GM12891 (cell line): ENCODE results near the gene SLC10A4.

Experiments
- DNase-seq: peaks from one replicate; pipeline ENCODE4 v3.0.0; 2011; ENCODE audit warnings: low spot score; ENCODE audit not compliant: insufficient read length
- FAIRE-seq: peaks from 2 replicates; lab custom pipeline; 2011; peaks lifted over from hg19 to GRCh38; lab: Jason Lieb, UNC
- PAX5 ChIP-seq: IDR thresholded peaks from 2 replicates; pipeline ENCODE4 v1.6.1; 2011; ENCODE audit warnings: low read length, moderate library complexity, mild to moderate bottlenecking; ENCODE audit not compliant: insufficient read depth, severe bottlenecking
- POLR2A ChIP-seq: IDR thresholded peaks from 2 replicates; pipeline ENCODE4 v1.6.1; 2011; ENCODE audit warnings: low read depth, low read length, control low read depth
- POLR2AphosphoS5 ChIP-seq: IDR thresholded peaks from 2 replicates; pipeline ENCODE4 v1.6.1; 2011; ENCODE audit warnings: low read depth, low read length, control low read depth
- POU2F2 ChIP-seq: IDR thresholded peaks from 2 replicates; pipeline ENCODE4 v1.6.1; 2011; ENCODE audit warnings: low read depth, mild to moderate bottlenecking, control low read depth, low read length, moderate library complexity
- SPI1 ChIP-seq: IDR thresholded peaks from 2 replicates; pipeline ENCODE4 v1.6.1; 2011; ENCODE audit warnings: low read depth, low read length, control low read depth
- TAF1 ChIP-seq: IDR thresholded peaks from 2 replicates; pipeline ENCODE4 v1.6.1; 2011; ENCODE audit warnings: low read depth, low read length, control low read depth

The SLC10A4 gene

DNA sequence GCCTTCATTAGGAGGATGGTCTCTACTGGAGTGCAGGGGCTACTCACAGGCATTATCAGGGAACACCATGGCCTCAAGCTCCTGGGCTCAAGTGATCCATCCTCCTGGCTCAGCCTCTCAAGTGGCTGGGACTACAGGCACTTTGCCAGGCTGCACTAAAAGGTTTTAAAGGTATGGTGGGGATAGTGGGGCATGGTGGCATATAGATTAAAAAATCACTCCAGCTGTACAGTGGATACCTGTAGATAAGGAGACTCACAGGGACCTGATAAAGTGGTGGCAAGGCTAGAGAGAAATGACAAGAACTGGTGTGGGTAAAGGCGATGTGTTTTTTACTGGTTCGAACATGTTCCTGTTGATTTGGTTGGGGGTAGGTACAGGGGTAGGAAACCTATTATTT lies 12.8 kb downstream of the SLC10A4 start:
- no peak for FAIRE-seq
- no peak for DNase-seq
- no peak for TF ChIP-seq SPI1
- TF ChIP-seq PAX5 = no peak
- TF ChIP-seq POLR2A = no peak
- no peak for TF ChIP-seq POU2F2
- TF ChIP-seq POLR2AphosphoS5 = no peak
- no peak for TF ChIP-seq TAF1

GRCh38 chr4:48498895-48499294 lies 15.8 kb downstream of the SLC10A4 start:
- no peak for TF ChIP-seq POLR2AphosphoS5
- no peak for TF ChIP-seq POLR2A
- TF ChIP-seq PAX5 = no peak
- no peak for DNase-seq
- FAIRE-seq = peak; percentile 47

DNA sequence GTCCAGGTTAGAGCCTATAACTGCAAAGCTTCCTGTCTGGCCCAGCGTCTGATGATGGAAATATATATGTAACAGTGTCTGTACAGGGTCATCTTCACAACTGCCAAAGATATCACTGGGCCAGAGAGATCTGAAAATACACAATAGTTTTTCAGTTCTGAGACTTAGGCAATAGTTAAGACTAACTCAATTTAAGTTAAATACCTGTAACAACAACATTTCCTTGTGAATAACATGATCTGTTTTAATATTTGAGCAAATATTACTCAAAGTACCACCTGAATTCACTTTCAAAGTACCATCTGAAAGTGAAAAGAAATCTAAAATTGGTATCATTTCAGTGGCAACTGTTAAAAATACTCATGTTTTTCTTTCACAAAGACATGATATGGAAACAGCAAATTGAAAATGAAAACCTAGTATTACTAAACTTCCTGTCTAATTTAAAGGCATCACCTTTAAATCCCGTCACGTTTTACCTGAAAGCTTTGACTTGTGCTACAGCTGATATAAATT lies 16.5 kb downstream of the SLC10A4 start:
- FAIRE-seq = peak; percentile 43

DNA sequence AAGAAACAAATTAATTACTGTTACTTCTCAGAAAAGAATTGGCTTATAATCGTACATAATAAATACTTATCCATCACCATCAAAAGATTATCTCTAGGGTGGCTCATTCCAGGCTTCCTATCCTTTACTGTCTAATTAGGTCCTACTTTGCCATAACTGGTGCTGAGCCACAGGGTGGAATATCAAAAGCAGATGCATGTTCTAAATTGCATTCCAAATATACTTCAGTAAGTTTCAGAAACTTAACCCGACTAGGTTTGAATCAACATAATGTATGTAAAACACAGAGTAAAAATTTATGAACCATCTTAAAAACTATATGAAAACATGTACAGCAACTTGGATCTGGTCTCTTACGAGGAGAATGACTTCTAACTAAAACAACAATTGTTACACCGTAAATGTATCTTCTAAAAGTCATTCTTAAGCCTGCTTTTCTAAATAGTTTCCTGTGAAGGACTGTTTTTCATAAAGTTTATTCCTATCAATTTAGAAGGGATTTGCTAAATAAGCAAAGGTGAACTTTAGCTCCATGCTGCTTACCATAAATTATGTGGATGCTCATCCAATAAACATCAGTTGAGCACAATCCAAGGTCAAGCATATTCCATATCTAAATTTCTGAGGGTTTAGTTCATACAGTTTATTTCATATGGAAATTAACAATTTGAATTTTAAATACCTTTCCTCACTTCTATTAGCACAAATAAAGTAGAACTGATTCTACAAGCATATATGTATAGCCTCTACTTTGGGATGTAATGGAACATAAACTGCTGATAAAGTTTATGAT lies 20.3 kb downstream of the SLC10A4 start:
- no peak for TF ChIP-seq PAX5
- no peak for TF ChIP-seq POLR2A
- no peak for TF ChIP-seq SPI1
- no peak for TF ChIP-seq TAF1
- no peak for TF ChIP-seq POLR2AphosphoS5
- no peak for TF ChIP-seq POU2F2
- DNase-seq (no peak), FAIRE-seq (no peak)

More for the DNA sequence above, 16.5 kb downstream of the SLC10A4 start:
- no peak for DNase-seq
- no peak for TF ChIP-seq SPI1

DNA sequence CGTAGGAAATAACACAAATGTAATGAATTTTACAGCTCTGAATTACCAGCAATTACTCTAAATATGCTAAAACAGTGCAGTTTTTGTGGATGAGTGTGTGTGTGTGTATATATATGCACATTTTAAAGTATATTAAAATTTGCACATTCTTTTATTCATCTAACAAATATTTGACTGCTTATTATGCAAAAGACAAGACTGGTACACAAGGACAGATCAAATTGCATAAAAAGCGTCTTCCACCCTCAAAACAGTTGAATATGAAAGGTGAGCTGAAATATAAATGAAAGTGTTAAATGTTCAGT lies 20.8 kb downstream of the SLC10A4 start:
- no peak for FAIRE-seq

DNA sequence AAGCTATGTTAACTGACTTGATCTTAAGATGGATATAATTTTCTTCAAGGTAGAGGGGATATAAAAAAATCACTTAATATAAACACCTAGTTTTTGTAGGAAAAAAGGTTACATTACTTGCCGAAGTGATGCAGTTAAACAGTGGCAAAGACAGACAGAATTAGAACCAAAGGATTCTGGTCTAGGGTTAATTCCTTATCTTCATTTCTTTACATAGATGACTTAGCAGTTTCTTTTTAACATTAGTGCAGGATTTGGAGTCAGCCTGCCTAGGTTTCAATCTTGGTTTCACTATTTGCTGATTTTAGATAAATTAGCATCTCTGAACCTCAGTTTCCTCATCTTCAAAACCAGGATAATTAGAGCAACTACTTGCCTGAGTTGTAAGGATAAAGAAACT lies 21.2 kb downstream of the SLC10A4 start:
- TF ChIP-seq PAX5 (no peak), POU2F2 (no peak), TAF1 (no peak), POLR2A (no peak), POLR2AphosphoS5 (no peak), SPI1 (no peak)
- DNase-seq (no peak), FAIRE-seq (no peak)

More for the DNA sequence above, 20.8 kb downstream of the SLC10A4 start:
- no peak for DNase-seq
- TF ChIP-seq POU2F2 (no peak), PAX5 (no peak), TAF1 (no peak), POLR2AphosphoS5 (no peak), POLR2A (no peak), SPI1 (no peak)

DNA sequence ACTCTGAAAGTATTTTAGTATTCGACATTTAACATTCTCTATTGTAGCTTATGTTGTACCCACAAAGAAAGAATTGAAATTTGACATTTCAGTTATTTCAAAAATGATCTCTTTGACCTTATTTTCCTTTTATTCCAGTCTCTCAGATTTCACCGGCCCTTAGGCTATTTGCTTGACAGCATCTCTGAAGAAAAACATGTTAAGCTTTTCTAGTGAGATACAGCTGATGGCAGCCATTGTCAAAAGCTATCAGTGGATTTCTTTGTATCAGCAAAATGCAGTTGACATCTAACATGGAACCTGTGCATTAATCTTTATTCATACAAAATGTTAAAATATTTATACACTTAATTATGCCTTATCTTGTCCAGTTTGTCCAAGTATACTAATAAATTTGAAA lies 23.6 kb downstream of the SLC10A4 start:
- DNase-seq = no peak
- FAIRE-seq = no peak
- TF ChIP-seq SPI1 (no peak), POLR2AphosphoS5 (no peak), POLR2A (no peak), PAX5 (no peak), POU2F2 (no peak), TAF1 (no peak)

DNA sequence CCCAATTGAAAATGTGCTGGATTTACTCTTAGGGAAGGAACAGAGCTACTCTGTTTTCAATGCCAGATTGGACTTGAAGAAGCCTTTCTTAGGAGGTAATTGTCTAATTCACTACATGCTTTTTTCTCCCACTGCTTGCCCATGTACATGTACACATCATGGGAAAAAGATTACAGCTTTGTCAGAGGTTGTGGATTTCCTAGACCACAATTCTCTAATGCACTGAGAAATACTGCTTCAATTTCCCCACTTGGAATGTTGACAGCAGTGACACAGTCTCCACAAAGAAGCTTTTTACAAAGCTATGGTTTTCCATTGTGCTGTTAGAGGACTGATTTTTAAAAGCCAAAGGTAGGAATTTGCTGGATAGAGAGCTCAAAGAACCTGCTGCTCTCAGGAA lies 26.4 kb downstream of the SLC10A4 start:
- TF ChIP-seq POLR2A (no peak), POLR2AphosphoS5 (no peak), TAF1 (no peak), PAX5 (no peak), SPI1 (no peak), POU2F2 (no peak)
- FAIRE-seq = no peak
- no peak for DNase-seq

DNA sequence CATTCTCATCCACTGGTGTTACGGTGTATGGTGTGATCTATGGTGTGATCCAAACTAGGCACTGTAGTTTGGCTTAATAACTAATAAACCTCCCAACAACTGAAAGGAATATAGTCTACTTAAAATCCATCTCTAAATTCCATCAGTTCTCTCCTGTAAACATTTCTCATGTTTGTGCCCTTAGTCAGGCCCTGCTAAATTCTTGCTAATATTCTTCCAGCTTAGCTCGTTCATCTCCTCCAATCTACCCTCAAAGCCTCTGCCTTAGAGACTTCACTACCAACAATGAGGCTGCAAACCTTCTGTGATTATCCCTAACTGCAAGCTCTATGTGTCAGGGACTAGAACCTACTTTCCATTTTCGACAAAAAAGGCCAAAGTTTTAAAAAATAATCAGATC lies 35.0 kb downstream of the SLC10A4 start:
- TF ChIP-seq POLR2AphosphoS5 (no peak), TAF1 (no peak), SPI1 (no peak), PAX5 (no peak), POU2F2 (no peak), POLR2A (no peak)
- FAIRE-seq (no peak), DNase-seq (no peak)

GRCh38 chr4:48526406-48526805 lies 43.3 kb downstream of the SLC10A4 start:
- TF ChIP-seq SPI1 = no peak
- no peak for TF ChIP-seq PAX5
- no peak for TF ChIP-seq POLR2AphosphoS5
- no peak for TF ChIP-seq POLR2A
- TF ChIP-seq POU2F2 = no peak
- no peak for TF ChIP-seq TAF1
- FAIRE-seq (no peak), DNase-seq (no peak)

- no peak for FAIRE-seq
- DNase-seq = no peak
- no peak for TF ChIP-seq POLR2A
- TF ChIP-seq POU2F2 = no peak
- TF ChIP-seq POLR2AphosphoS5 = no peak
- no peak for TF ChIP-seq SPI1
- no peak for TF ChIP-seq TAF1
- TF ChIP-seq PAX5 = no peak
Measured at GRCh38 chr4:48538358-48538757, 55.2 kb downstream of the SLC10A4 start.
